ENCODE data around the gene NMUR2.

DNA sequence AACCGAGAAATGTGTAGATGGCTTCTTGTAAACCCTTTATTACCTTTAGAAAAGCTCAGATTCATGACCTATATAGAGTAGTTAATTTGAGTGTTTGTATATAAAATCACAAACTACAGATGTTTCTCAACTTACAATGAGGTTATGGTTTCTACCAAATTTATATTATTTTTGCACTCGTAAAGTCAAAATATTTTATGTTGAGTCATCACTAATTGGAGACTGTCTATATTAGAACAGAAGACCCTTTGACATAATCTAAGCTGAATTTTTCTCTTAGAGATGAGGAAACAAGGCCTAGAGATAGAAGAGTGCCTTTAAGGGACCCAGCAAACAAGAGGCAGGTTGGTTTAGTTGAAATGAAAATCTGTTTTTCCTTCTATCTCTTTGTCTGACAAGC lies 20.0 kb upstream of the NMUR2 start:
- TF ChIP-seq, protein P1, sequence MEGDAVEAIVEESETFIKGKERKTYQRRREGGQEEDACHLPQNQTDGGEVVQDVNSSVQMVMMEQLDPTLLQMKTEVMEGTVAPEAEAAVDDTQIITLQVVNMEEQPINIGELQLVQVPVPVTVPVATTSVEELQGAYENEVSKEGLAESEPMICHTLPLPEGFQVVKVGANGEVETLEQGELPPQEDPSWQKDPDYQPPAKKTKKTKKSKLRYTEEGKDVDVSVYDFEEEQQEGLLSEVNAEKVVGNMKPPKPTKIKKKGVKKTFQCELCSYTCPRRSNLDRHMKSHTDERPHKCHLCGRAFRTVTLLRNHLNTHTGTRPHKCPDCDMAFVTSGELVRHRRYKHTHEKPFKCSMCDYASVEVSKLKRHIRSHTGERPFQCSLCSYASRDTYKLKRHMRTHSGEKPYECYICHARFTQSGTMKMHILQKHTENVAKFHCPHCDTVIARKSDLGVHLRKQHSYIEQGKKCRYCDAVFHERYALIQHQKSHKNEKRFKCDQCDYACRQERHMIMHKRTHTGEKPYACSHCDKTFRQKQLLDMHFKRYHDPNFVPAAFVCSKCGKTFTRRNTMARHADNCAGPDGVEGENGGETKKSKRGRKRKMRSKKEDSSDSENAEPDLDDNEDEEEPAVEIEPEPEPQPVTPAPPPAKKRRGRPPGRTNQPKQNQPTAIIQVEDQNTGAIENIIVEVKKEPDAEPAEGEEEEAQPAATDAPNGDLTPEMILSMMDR (IDR thresholded peaks at IDR 0.05): no peak
- TF ChIP-seq POLR2A (IDR thresholded peaks at IDR 0.05): no peak

Data from heart left ventricle (tissue), 13 donors.